H1 (cell line): Measurements from ENCODE around the gene ARTN.

Experiments
- CBX5 ChIP-seq: fragments of 300-800, 300-1000 bp; sonication (generic); IDR thresholded peaks from 2 replicates; pipeline ENCODE4 v1.7.1; 2016; ENCODE audit warnings: antibody characterized with exemption, low read length, low read depth
- EGR1 ChIP-seq: IDR thresholded peaks from 2 replicates; pipeline ENCODE4 v1.6.1; 2011; ENCODE audit warnings: low read depth, low read length, borderline replicate concordance
- GABPA ChIP-seq: IDR thresholded peaks from 2 replicates; pipeline ENCODE4 v1.6.1; 2011; ENCODE audit warnings: mild to moderate bottlenecking, low read length, moderate library complexity, borderline replicate concordance; ENCODE audit not compliant: insufficient read depth
- GTF2F1 ChIP-seq: IDR thresholded peaks from 2 replicates; pipeline ENCODE4 v1.6.1; 2012; ENCODE audit warnings: low read depth, low read length, improper control_type of control experiment, borderline replicate concordance
- JUND ChIP-seq: IDR thresholded peaks from 2 replicates; pipeline ENCODE4 v1.6.1; 2011; ENCODE audit warnings: mild to moderate bottlenecking, improper control_type of control experiment, low read length
- MAX ChIP-seq: IDR thresholded peaks from 2 replicates; pipeline ENCODE4 v1.6.1; 2012; ENCODE audit warnings: inconsistent platforms
- POLR2A ChIP-seq, 2 experiments: IDR thresholded peaks; 1 replicate in 1 of 2; 2 replicates in 1 of 2; pipeline ENCODE4 v1.6.1; 2011; ENCODE audit warnings: low read depth in 2 of 2, low read length in 2 of 2, mild to moderate bottlenecking in 2 of 2; ENCODE audit errors: control extremely low read depth in 1 of 2
- POLR2AphosphoS5 ChIP-seq: IDR thresholded peaks from 2 replicates; pipeline ENCODE4 v1.6.1; 2011; ENCODE audit warnings: low read depth, low read length
- RAD21 ChIP-seq, 2 experiments: IDR thresholded peaks in 1 of 2; conservative IDR thresholded peaks in 1 of 2; 2 replicates each; pipeline ENCODE4 v1.6.1; 2011; ENCODE audit warnings: low read depth in 2 of 2, low read length in 2 of 2, improper control_type of control experiment in 1 of 2, inconsistent platforms in 1 of 2, mild to moderate bottlenecking in 1 of 2, moderate library complexity in 1 of 2
- SP1 ChIP-seq: IDR thresholded peaks from 2 replicates; pipeline ENCODE4 v1.6.1; 2011; ENCODE audit warnings: low read depth, low read length
- SRF ChIP-seq: IDR thresholded peaks from 2 replicates; pipeline ENCODE4 v1.6.1; 2011; ENCODE audit warnings: mild to moderate bottlenecking, low read depth, low read length, moderate library complexity
- TF ChIP-seq, protein P1 (sequence below), 3 experiments: IDR thresholded peaks; 1 replicate in 2 of 3; 2 replicates in 1 of 3; pipeline versions ENCODE4 v1.5.1 to v1.6.1; 2011; ENCODE audit warnings: low read length in 3 of 3, mild to moderate bottlenecking in 3 of 3, inconsistent platforms in 2 of 3, low read depth in 1 of 3, moderate library complexity in 1 of 3; ENCODE audit not compliant: insufficient read depth in 1 of 3; ENCODE audit errors: control extremely low read depth in 1 of 3
- TF ChIP-seq, protein P2 (sequence below): IDR thresholded peaks from 2 replicates; pipeline ENCODE4 v1.6.1; 2012; ENCODE audit warnings: inconsistent platforms

DNA sequence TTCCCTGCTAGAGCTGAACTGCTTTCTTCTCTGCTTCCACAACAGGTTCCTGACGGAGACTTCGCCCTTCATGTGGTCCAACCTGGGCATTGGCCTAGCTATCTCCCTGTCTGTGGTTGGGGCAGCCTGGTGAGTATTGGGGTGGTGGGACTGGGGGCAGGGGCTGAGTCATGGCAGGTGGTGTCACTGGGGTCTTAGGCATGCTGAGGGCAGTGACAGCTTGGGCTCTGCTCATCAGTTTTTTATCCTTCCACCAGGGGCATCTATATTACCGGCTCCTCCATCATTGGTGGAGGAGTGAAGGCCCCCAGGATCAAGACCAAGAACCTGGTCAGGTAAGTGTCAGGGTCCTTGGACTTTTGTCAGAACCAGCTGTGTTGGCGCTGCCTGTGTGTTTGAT is 42.4 kb downstream of the ARTN start:
- no peak for TF ChIP-seq GTF2F1
- no peak for TF ChIP-seq SP1
- TF ChIP-seq RAD21 (IDR thresholded peaks at IDR 0.05 in 1 of 2, conservative IDR thresholded peaks at IDR 0.05 in 1 of 2; ENCODE audit: low read depth in 2 of 2, low read length in 2 of 2), result no peak
- no peak for TF ChIP-seq CBX5
- TF ChIP-seq, protein P1, sequence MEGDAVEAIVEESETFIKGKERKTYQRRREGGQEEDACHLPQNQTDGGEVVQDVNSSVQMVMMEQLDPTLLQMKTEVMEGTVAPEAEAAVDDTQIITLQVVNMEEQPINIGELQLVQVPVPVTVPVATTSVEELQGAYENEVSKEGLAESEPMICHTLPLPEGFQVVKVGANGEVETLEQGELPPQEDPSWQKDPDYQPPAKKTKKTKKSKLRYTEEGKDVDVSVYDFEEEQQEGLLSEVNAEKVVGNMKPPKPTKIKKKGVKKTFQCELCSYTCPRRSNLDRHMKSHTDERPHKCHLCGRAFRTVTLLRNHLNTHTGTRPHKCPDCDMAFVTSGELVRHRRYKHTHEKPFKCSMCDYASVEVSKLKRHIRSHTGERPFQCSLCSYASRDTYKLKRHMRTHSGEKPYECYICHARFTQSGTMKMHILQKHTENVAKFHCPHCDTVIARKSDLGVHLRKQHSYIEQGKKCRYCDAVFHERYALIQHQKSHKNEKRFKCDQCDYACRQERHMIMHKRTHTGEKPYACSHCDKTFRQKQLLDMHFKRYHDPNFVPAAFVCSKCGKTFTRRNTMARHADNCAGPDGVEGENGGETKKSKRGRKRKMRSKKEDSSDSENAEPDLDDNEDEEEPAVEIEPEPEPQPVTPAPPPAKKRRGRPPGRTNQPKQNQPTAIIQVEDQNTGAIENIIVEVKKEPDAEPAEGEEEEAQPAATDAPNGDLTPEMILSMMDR (IDR thresholded peaks at IDR 0.05; ENCODE audit: control extremely low read depth in 1 of 3, insufficient read depth in 1 of 3, low read depth in 1 of 3, low read length in 3 of 3), result no peak
- TF ChIP-seq POLR2A (IDR thresholded peaks at IDR 0.05; ENCODE audit: control extremely low read depth in 1 of 2, low read depth in 2 of 2, low read length in 2 of 2), result no peak
- no peak for TF ChIP-seq MAX
- no peak for TF ChIP-seq EGR1
- TF ChIP-seq JUND, result no peak
- TF ChIP-seq, protein P2, sequence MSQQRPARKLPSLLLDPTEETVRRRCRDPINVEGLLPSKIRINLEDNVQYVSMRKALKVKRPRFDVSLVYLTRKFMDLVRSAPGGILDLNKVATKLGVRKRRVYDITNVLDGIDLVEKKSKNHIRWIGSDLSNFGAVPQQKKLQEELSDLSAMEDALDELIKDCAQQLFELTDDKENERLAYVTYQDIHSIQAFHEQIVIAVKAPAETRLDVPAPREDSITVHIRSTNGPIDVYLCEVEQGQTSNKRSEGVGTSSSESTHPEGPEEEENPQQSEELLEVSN, result no peak
- TF ChIP-seq POLR2AphosphoS5, result no peak
- TF ChIP-seq SRF, result no peak
- no peak for TF ChIP-seq GABPA
